Neural cell (in vitro differentiated cells): ENCODE measurements around the gene ZNF668. TPM values are rescaled to one million over a fixed set of nuclear protein-coding genes. Genes with fewer than 3 reads are reported as not detected.

Experiments
- H2AFZ ChIP-seq: fragments of 200-600, 300-800 bp; sonication (generic), shearing (Covaris generic); 2 replicates; pipeline ENCODE4 v1.6.0; 2014; ENCODE audit warnings: low read depth, mild to moderate bottlenecking, antibody characterized with exemption, low read length, moderate library complexity
- H3F3A ChIP-seq: fragments of 200-600 bp; shearing (Covaris generic); 2 replicates; pipeline ENCODE4 v1.6.1; 2016; ENCODE audit warnings: mild to moderate bottlenecking, moderate library complexity, mixed read lengths, antibody characterized with exemption, low read length; ENCODE audit not compliant: insufficient read depth, poor library complexity, severe bottlenecking
- H3K27ac ChIP-seq: fragments of 200-600, 300-800 bp; sonication (generic), shearing (Covaris generic); 2 replicates; pipeline ENCODE4 v1.5.1; 2014; ENCODE audit warnings: mild to moderate bottlenecking, low read length, moderate library complexity
- H3K27me3 ChIP-seq: fragments of 300-800, 200-600 bp; sonication (generic), shearing (Covaris generic); 2 replicates; pipeline ENCODE4 v1.6.0; 2014; ENCODE audit warnings: mild to moderate bottlenecking, low read depth, low read length, moderate library complexity; ENCODE audit not compliant: insufficient read depth
- H3K36me3 ChIP-seq: fragments of 300-800, 200-600 bp; sonication (generic), shearing (Covaris generic); 2 replicates; pipeline ENCODE4 v1.5.1; 2014; ENCODE audit warnings: mild to moderate bottlenecking, antibody characterized with exemption, low read length, moderate library complexity; ENCODE audit not compliant: insufficient read depth
- H3K4me2 ChIP-seq: fragments of 300-800, 200-600 bp; sonication (generic), shearing (Covaris generic); 2 replicates; pipeline ENCODE4 v1.6.0; 2014; ENCODE audit warnings: mild to moderate bottlenecking, low read length
- H3K4me3 ChIP-seq: fragments of 300-800, 200-600 bp; sonication (generic), shearing (Covaris generic); 2 replicates; pipeline ENCODE4 v1.5.1; 2014; ENCODE audit warnings: mild to moderate bottlenecking, low read length, moderate library complexity
- H3K79me2 ChIP-seq: fragments of 200-600 bp; shearing (Covaris generic); replicated peaks from 2 replicates; pipeline ENCODE4 v1.6.0; 2014; ENCODE audit warnings: mild to moderate bottlenecking, low read length, moderate library complexity; ENCODE audit not compliant: insufficient read depth
- H3K9ac ChIP-seq: fragments of 300-800, 200-600 bp; sonication (generic), shearing (Covaris generic); 2 replicates; pipeline ENCODE4 v1.6.1; 2016; ENCODE audit warnings: mild to moderate bottlenecking, low read length, mixed read lengths
- H3K9me2 ChIP-seq: fragments of 200-600 bp; shearing (Covaris generic); 2 replicates; pipeline ENCODE4 v1.6.1; 2016; ENCODE audit warnings: mild to moderate bottlenecking, low read length, mixed read lengths; ENCODE audit not compliant: insufficient read depth
- H3K9me3 ChIP-seq: fragments of 200-600, 300-800 bp; sonication (generic), shearing (Covaris generic); 2 replicates; pipeline ENCODE4 v1.6.1; 2016; ENCODE audit warnings: mild to moderate bottlenecking, mixed run types, low read length, moderate library complexity, mixed read lengths
- H4K20me1 ChIP-seq: fragments of 200-600 bp; shearing (Covaris generic); 2 replicates; pipeline ENCODE4 v1.6.1; 2016; ENCODE audit warnings: mild to moderate bottlenecking, mixed run types; ENCODE audit not compliant: insufficient read depth
- EP300 ChIP-seq: fragments of 450-650 bp; conservative IDR thresholded peaks from 2 replicates; pipeline ENCODE4 v1.6.1; 2014; ENCODE audit warnings: antibody characterized with exemption, mild to moderate bottlenecking, moderate library complexity; ENCODE audit not compliant: poor library complexity, severe bottlenecking
- EZH2 ChIP-seq: fragments of 200-600, 300-800 bp; shearing (Covaris generic), sonication (generic); IDR thresholded peaks from 2 replicates; pipeline ENCODE4 v1.6.1; 2014; ENCODE audit warnings: antibody characterized with exemption, low read length, borderline replicate concordance, mild to moderate bottlenecking; ENCODE audit not compliant: insufficient read depth, poor library complexity, severe bottlenecking
- MXI1 ChIP-seq: fragments of 450-650 bp; conservative IDR thresholded peaks from 2 replicates; pipeline ENCODE4 v1.6.1; 2014; ENCODE audit warnings: antibody characterized with exemption, mild to moderate bottlenecking; ENCODE audit not compliant: poor library complexity, severe bottlenecking
- POLR2AphosphoS5 ChIP-seq: IDR thresholded peaks from 2 replicates; pipeline ENCODE4 v1.6.1; 2012
- RAD21 ChIP-seq: fragments of 450-650 bp; conservative IDR thresholded peaks from 2 replicates; pipeline ENCODE4 v1.6.1; 2014; ENCODE audit warnings: antibody characterized with exemption, mild to moderate bottlenecking, moderate library complexity
- REST ChIP-seq: IDR thresholded peaks from 2 replicates; pipeline ENCODE4 v1.6.1; 2012; ENCODE audit warnings: borderline replicate concordance
- SMC3 ChIP-seq: fragments of 450-650 bp; conservative IDR thresholded peaks from 2 replicates; pipeline ENCODE4 v1.6.1; 2014; ENCODE audit warnings: antibody characterized with exemption, mild to moderate bottlenecking, moderate library complexity; ENCODE audit not compliant: poor library complexity
- TAF1 ChIP-seq: IDR thresholded peaks from 2 replicates; pipeline ENCODE4 v1.6.1; 2012; ENCODE audit warnings: low read depth
- polyA plus RNA-seq: library from polyadenylated mRNA; depleted of rRNA; stranded (reverse); fragments of >200 nt; gene quantifications from 2 replicates; pipeline ENCODE4 v1.2.3, GENCODE V29; 2014
- TF ChIP-seq, protein P1 (sequence below): fragments of 450-650 bp; IDR thresholded peaks from 2 replicates; pipeline ENCODE4 v1.5.1; 2014; ENCODE audit warnings: antibody characterized with exemption, mild to moderate bottlenecking, moderate library complexity; ENCODE audit not compliant: poor library complexity, severe bottlenecking

Gene ZNF668
- polyA plus RNA-seq, 1 donor from 2014 or later, result 17.8 TPM

DNA sequence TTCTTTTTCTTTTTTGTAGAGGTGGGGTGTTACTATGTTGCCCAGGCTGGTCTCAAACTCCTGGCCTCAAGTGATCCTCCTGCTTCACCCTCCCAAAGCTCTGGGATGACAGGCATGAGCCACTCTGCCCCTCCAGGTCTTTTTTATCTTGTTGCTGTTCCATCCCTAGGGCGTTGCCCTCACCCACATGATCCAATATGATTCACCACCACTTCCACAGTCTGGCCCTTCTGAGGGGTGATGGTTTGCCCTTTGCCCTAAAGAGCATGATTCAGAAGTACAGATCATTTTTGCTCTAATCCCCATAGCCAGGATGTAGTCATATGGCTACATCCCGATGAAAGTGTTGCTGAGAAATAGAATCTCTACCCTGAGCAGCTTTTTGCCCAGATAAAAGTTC is 21.9 kb downstream of the ZNF668 start:
- Histone ChIP-seq H3K27ac (no peak overlapping the region), H3K79me2 (no peaks in the 10 kb centered on the region), H3K27me3 (no peaks in the 10 kb centered on the region), H3K4me3 (no peak overlapping the region), H3K9me3 (no peaks in the 10 kb centered on the region), H3K4me2 (no peak overlapping the region), H3K9ac (no peak overlapping the region), H3K9me2 (no peaks in the 10 kb centered on the region), H3F3A (no peaks in the 10 kb centered on the region), H4K20me1 (no peaks in the 10 kb centered on the region), H2AFZ (no peak overlapping the region), H3K36me3 (no peaks in the 10 kb centered on the region)
- TF ChIP-seq POLR2AphosphoS5, result no peak
- TF ChIP-seq, protein P1, sequence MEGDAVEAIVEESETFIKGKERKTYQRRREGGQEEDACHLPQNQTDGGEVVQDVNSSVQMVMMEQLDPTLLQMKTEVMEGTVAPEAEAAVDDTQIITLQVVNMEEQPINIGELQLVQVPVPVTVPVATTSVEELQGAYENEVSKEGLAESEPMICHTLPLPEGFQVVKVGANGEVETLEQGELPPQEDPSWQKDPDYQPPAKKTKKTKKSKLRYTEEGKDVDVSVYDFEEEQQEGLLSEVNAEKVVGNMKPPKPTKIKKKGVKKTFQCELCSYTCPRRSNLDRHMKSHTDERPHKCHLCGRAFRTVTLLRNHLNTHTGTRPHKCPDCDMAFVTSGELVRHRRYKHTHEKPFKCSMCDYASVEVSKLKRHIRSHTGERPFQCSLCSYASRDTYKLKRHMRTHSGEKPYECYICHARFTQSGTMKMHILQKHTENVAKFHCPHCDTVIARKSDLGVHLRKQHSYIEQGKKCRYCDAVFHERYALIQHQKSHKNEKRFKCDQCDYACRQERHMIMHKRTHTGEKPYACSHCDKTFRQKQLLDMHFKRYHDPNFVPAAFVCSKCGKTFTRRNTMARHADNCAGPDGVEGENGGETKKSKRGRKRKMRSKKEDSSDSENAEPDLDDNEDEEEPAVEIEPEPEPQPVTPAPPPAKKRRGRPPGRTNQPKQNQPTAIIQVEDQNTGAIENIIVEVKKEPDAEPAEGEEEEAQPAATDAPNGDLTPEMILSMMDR, result no peak
- TF ChIP-seq SMC3, result no peak
- TF ChIP-seq MXI1, result no peak
- TF ChIP-seq REST, result no peak
- no peak for TF ChIP-seq TAF1
- no peak for TF ChIP-seq EP300
- TF ChIP-seq EZH2, result no peak
- TF ChIP-seq RAD21, result no peak

DNA sequence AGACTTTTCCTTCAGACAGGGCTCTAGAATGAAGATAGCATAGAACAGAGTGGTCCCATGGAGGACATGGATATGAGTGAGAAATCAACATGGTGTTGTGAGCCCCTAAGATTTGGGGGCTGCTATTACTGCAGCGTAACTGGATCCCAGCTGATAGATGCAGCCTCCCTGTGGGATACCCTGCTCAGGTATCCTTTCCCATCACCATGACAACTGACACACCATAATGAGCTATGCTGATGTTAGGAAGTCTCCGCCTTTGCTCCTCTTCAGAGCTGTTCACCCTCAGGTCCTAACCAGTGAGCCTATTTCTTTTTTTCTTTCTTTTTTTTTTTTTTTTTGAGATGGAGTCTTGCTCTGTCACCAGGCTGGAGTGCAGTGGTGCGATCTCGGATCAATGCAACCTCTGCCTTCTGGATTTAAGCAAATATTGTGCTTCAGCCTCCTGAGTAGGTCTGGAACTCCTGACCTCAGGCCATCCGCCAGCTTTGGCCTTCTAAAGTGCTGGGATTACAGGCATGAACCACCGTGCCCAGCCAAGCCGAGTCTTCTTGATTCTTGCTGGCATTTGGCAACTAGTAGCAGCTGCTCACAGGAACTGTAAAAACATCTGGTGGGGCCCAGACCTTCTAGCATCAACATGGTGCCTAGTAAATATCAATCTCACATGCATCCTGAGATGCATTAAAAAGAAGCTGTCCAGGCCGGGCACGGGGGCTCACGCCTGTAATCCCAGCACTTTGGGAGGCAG is 23.6 kb downstream of the ZNF668 start:
- no peak for TF ChIP-seq EP300
- TF ChIP-seq REST, result no peak
- no peak for TF ChIP-seq SMC3
- TF ChIP-seq, protein P1, result no peak
- TF ChIP-seq POLR2AphosphoS5, result no peak
- no peak for TF ChIP-seq TAF1
- TF ChIP-seq EZH2, result no peak
- no peak for TF ChIP-seq MXI1
- no peak for TF ChIP-seq RAD21
- Histone ChIP-seq H3K27ac (no peak overlapping the region), H3K36me3 (no peaks in the 10 kb centered on the region), H3K9me2 (no peaks in the 10 kb centered on the region), H3K9ac (no peak overlapping the region), H3K79me2 (no peaks in the 10 kb centered on the region), H3K4me2 (no peak overlapping the region), H3K9me3 (no peaks in the 10 kb centered on the region), H3F3A (no peaks in the 10 kb centered on the region), H3K27me3 (no peaks in the 10 kb centered on the region), H2AFZ (no peak overlapping the region), H3K4me3 (peak overlapping the region; percentile 15), H4K20me1 (no peaks in the 10 kb centered on the region)
